ENCODE data around the gene NDUFV2.
"Not testable (repeated sequence)": the region's sequence is repeated elsewhere in the genome, so short reads cannot be mapped to it uniquely, and the experiment has no call there.

Gene NDUFV2

DNA sequence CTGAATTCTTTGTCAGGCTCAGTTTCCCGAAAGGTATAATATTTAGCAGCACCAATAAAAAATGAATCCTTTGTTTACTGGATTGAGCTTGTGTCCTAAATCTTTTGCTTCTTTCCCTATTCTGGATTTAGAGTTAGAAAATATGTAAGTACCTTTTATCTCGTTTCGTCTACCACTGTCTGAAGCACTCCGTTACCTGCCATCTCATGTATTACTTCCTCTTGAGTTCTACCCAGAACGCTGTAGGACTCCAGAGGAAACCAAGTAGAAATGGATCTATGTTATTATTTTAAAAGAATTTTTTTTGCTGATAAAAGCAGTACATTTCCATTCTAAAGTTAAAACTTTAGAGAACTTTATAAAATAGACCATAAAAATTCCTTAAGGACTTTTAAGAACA, 47.6 kb downstream of the NDUFV2 start:
- TF ChIP-seq, protein P1, sequence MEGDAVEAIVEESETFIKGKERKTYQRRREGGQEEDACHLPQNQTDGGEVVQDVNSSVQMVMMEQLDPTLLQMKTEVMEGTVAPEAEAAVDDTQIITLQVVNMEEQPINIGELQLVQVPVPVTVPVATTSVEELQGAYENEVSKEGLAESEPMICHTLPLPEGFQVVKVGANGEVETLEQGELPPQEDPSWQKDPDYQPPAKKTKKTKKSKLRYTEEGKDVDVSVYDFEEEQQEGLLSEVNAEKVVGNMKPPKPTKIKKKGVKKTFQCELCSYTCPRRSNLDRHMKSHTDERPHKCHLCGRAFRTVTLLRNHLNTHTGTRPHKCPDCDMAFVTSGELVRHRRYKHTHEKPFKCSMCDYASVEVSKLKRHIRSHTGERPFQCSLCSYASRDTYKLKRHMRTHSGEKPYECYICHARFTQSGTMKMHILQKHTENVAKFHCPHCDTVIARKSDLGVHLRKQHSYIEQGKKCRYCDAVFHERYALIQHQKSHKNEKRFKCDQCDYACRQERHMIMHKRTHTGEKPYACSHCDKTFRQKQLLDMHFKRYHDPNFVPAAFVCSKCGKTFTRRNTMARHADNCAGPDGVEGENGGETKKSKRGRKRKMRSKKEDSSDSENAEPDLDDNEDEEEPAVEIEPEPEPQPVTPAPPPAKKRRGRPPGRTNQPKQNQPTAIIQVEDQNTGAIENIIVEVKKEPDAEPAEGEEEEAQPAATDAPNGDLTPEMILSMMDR (conservative IDR thresholded peaks at IDR 0.05; ENCODE audit: low read depth): no peak
- H3K27ac ChIP-seq: no peak overlapping the region
- ChIA-PET POLR2A (ENCODE audit: low non-redundant PET) (no interaction called here), CTCF (interaction anchor here (1.0 kb wide), 1 partner anchor 69 kb away, joined by 3 read pairs; no protein-coding TSS in a partner anchor)
- no peak for DNase-seq (ENCODE audit: low spot score)

DNA sequence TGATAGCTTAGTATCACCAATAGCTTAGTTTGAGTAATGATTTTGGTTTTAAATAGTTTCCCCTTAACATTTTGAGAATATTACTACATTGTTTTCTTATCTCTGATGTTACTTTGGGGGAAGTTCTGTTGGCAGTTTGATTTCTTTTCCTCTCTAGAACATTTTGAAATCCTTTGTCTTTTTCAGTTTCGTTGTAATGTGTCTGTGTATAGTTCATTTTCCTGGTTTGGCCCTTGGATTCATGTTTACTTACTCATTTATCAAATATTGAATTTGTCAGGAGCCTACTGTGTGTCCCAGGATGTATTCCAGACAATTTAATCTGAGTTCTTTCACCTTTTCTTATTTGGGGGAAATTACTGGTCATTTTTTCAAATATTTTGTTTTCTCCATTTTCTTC, 50.8 kb downstream of the NDUFV2 start:
- no peak for DNase-seq (ENCODE audit: low spot score)
- ChIA-PET CTCF (no interaction called here), POLR2A (ENCODE audit: low non-redundant PET) (no interaction called here)
- TF ChIP-seq, protein P1 (conservative IDR thresholded peaks at IDR 0.05; ENCODE audit: low read depth): no peak
- no peak overlapping the region for H3K27ac ChIP-seq

DNA sequence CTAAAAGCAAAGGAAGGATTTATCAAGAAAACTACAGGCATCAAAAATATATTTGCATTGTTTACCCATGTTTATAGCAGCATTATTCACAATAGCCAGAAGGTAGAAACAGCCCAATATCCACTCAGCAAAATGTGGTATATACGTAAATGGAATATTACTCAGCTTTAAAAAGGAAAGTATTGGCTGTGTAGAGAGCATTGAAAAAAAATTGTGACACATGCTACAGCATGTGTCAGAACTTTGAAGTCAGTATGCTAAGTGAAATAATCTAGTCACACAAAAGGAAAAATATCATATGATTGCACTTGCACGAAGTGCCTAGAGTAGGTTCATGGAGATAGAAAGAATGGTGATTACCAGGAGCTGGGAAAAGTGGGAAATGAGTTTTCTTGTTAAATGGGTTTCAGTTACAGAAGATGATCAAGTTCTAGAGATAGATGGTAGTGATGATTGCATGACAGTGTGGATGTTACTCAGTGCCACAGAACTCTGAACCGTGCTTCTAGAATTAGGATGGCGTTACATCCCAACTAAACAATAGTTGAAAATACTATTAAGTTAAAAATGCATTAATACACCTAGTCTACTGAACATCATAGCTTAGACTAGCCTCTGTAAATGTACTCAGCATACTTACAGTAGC, 54.2 kb downstream of the NDUFV2 start:
- DNase-seq (ENCODE audit: low spot score): no peak
- ChIA-PET CTCF (no interaction called here), POLR2A (ENCODE audit: low non-redundant PET) (no interaction called here)
- no peak overlapping the region for H3K27ac ChIP-seq
- TF ChIP-seq, protein P1 (conservative IDR thresholded peaks at IDR 0.05; ENCODE audit: low read depth): no peak

DNA sequence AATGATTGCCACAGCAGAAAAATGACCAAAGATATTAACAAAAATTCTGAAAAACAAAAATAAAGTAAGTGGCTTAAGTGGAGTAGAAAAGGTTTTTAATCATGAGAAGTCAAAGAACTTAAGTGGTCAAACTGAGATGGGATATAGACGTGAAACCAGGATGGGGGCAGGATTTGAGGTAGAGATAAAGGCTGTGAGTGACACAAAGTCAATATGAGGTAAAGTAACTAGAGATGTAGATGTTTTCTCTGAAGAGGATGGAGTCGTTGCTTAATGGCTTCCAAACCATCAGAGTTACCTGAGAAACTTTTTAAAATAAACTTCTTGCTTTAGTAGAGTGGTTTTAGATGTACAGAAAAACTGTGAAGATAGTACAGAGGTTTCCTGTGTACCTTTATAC, 55.3 kb downstream of the NDUFV2 start:
- no peak overlapping the region for H3K27ac ChIP-seq
- ChIA-PET POLR2A (ENCODE audit: low non-redundant PET) (no interaction called here), CTCF (no interaction called here)
- DNase-seq (ENCODE audit: low spot score): no peak
- TF ChIP-seq, protein P1 (conservative IDR thresholded peaks at IDR 0.05; ENCODE audit: low read depth): no peak

DNA sequence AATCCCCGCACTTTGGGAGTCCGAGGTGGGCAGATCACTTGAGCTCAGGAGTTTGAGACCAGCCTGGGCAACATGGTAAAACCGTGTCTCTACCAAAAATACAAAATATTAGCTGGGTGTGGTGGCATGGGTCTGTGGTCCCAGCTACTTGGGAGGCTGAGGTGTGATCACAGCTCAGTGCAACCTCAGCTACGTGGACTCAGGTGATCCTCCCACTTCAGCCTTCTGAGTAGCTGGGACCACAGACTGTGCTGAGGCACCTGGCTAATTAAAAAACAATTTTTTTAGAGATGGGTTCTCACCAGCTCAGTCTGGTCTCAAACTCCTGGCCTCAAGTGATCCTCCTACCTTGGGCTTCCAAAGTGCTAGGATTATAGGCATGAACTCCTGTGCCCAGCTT, 57.5 kb downstream of the NDUFV2 start:
- CTCF ChIA-PET: no interaction called here
- no peak overlapping the region for H3K27ac ChIP-seq
- no peak for DNase-seq (ENCODE audit: low spot score)
- POLR2A ChIA-PET (ENCODE audit: low non-redundant PET): no interaction called here
- TF ChIP-seq, protein P1 (conservative IDR thresholded peaks at IDR 0.05; ENCODE audit: low read depth): no peak

DNA sequence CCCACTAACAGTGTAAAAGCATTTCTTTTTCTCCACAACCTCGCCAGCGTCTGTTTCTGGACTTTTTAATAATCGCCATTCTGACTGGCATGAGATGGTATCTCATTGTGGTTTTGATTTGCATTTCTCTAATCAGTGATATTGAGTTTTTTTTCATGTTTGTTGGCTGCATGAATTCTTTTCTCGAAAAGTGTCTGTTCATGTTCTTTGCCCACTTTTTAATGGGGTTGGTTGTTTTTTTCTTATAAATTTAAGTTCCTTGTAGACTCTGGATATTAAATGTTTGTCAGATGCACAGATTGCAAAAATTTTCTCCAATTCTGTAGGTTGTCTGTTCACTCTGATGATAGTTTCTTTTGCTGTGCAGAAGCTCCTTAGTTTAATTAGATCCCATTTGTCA, 60.2 kb downstream of the NDUFV2 start:
- POLR2A ChIA-PET (ENCODE audit: low non-redundant PET); H3K27ac ChIP-seq; DNase-seq (ENCODE audit: low spot score): not testable (repeated sequence)
- CTCF ChIA-PET: interaction anchor here (0.6 kb wide), 1 partner anchor 251 kb away, joined by 4 read pairs; no protein-coding TSS in a partner anchor

DNA sequence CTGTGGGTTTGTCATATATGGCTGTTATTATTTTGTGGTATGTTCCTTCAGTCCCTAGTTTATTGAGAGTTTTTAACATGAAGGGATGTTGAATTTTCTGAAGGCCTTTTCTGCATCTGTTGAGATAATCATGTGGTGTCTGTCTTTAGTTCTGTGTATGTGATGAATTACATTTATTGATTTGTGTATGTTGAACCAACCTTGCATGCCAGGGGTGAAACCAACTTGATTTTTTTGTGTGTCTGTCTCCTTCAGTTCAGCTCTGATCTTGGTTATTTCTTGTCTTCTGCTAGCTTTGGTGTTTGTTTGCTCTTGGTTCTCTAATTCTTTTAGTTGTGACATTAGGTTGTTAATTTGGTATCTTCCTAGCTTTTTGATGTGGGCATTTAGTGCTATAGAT, 61.6 kb downstream of the NDUFV2 start:
- DNase-seq (ENCODE audit: low spot score); H3K27ac ChIP-seq; POLR2A ChIA-PET (ENCODE audit: low non-redundant PET); CTCF ChIA-PET: not testable (repeated sequence)

DNA sequence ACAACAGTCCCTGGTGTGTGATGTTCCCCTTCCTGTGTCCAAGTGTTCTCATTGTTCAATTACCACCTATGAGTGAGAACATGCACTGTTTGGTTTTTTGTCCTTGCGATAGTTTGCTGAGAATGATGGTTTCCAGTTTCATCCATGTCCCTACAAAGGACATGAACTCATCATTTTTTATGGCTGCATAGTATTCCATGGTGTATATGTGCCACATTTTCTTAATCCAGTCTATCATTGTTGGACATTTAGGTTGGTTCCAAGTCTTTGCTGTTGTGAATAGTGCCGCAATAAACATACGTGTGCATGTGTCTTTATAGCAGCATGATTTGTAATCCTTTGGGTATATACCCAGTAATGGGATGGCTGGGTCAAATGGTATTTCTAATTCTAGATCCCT, 63.4 kb downstream of the NDUFV2 start:
- CTCF ChIA-PET; POLR2A ChIA-PET (ENCODE audit: low non-redundant PET); DNase-seq (ENCODE audit: low spot score); H3K27ac ChIP-seq: not testable (repeated sequence)

DNA sequence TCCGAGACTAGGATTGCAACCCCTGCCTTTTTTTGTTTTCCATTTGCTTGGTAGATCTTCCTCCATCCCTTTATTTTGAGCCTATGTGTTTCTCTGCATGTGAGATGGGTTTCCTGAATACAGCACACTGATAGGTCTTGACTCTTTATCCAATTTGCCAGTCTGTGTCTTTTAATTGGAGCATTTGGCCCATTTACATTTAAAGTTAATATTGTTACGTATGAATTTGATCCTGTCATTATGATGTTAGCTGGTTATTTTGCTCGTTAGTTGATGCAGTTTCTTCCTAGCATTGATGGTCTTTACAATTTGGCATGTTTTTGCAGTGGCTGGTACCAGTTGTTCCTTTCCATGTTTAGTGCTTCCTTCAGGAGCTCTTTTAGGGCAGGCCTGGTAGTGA, 67.0 kb downstream of the NDUFV2 start:
- CTCF ChIA-PET; H3K27ac ChIP-seq; DNase-seq (ENCODE audit: low spot score); POLR2A ChIA-PET (ENCODE audit: low non-redundant PET): not testable (repeated sequence)

DNA sequence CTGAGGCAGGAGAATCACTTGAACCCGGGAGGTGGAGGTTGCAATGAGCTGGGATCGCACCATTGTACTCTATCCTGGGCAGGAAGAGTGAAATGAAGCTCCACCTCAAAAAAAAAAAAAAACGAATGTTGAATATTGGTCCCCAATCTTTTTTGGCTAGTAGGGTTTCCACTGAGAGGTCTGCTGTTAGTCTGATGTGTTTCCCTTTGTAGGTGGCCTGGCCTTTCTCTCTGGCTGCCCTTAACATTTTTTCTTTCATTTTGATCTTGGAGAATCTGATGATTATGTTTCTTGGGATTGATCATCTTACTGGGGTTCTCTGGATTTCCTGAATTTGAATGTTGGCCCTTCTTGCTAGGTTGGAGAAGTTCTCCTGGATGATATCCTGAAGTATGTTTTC, 69.4 kb downstream of the NDUFV2 start:
- CTCF ChIA-PET: interaction anchor here (0.7 to 1.0 kb wide), 2 partner anchors 33 to 400 kb away, joined by 3 to 4 read pairs; no protein-coding TSS in a partner anchor
- POLR2A ChIA-PET (ENCODE audit: low non-redundant PET); DNase-seq (ENCODE audit: low spot score); H3K27ac ChIP-seq: not testable (repeated sequence)

All from RWPE1 (cell line).